Breast epithelium (tissue), 3 donors: ENCODE data around the gene UBR3.

ENCODE experiments used
- POLR2A ChIP-seq: fragments of 450-650 bp; IDR thresholded peaks from one replicate; pipeline ENCODE4 v1.6.1; 2016; ENCODE audit warnings: antibody characterized with exemption, mild to moderate bottlenecking, moderate library complexity
- TF ChIP-seq, protein P1 (sequence below), 3 donors: fragments of 450-650 bp; IDR thresholded peaks; one replicate each; pipeline ENCODE4 v1.5.1; 2016 to 2017; ENCODE audit warnings: antibody characterized with exemption in 3 of 3, mild to moderate bottlenecking in 3 of 3, moderate library complexity in 3 of 3

DNA sequence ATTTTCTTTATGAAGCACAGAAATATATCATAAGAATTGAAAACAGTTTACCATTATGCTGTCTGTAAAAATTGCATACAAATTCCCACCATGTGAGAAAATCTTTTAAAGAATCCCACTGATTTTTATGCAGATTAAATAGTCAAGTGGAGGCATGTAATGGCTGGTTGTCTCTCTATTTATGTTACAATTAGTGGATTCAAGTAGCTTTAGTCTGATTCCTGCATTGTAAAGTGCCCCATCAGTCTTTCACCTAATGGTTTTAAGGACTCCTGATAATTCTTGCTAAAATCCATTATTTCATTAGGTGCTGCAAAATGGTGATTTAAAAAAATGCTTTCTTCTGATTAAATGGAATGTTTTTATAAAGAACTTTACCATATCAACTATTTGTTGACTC is 202.3 kb downstream of the UBR3 start:
- TF ChIP-seq POLR2A, result no peak
- TF ChIP-seq, protein P1, sequence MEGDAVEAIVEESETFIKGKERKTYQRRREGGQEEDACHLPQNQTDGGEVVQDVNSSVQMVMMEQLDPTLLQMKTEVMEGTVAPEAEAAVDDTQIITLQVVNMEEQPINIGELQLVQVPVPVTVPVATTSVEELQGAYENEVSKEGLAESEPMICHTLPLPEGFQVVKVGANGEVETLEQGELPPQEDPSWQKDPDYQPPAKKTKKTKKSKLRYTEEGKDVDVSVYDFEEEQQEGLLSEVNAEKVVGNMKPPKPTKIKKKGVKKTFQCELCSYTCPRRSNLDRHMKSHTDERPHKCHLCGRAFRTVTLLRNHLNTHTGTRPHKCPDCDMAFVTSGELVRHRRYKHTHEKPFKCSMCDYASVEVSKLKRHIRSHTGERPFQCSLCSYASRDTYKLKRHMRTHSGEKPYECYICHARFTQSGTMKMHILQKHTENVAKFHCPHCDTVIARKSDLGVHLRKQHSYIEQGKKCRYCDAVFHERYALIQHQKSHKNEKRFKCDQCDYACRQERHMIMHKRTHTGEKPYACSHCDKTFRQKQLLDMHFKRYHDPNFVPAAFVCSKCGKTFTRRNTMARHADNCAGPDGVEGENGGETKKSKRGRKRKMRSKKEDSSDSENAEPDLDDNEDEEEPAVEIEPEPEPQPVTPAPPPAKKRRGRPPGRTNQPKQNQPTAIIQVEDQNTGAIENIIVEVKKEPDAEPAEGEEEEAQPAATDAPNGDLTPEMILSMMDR (IDR thresholded peaks at IDR 0.05), result no peak
